ENCODE results near the gene TRERF1.

The TRERF1 gene

GRCh38 chr6:42366011-42366705, 85.6 kb downstream of the TRERF1 start:
- no peak for FAIRE-seq

- FAIRE-seq: no peak
Observed at GRCh38 chr6:42365021-42365420, 86.7 kb downstream of the TRERF1 start.

GRCh38 chr6:42363926-42364849, 87.5 kb downstream of the TRERF1 start:
- FAIRE-seq: no peak

DNA sequence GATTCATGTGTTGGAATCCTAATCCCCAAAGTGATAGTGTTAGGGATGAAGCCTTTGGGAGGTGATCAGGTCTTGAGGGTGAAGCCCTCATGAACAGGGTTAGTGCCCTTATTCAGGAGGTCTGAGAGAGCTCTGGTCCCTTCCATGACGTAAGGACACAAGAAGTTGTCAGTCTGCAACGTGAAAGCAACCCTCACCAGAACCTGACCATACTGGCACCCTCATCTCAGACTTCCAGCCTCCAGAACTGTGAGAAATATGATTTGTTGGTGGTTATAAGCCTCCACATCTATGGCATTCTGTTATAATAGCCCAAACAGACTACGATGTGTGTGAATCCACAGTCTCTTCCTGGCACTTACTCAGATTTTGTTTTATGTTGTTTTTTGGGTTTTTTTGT, 90.7 kb downstream of the TRERF1 start:
- FAIRE-seq: no peak

GRCh38 chr6:42359021-42359420, 92.7 kb downstream of the TRERF1 start:
- FAIRE-seq: no peak

GRCh38 chr6:42355416-42355815, 96.3 kb downstream of the TRERF1 start:
- FAIRE-seq: no peak

DNA sequence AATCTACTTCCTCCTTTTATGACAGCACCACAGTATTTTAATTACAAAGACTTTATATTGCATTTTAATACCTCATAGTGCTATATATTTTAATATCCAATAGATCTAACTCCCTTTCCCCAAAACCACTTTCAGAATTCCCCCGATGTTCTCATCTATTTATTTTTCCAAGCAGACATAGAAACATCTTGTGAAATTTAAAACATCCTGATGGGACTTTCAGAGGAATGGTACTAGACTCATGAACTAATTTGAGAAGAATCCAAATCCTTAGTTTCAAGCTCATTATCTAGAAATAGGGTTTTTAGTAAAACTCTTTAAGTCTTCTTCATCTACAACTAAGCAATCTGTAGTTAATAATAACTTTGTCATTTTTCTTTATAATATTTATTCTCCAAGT, 97.0 kb downstream of the TRERF1 start:
- FAIRE-seq: no peak

GRCh38 chr6:42352856-42353564, 98.7 kb downstream of the TRERF1 start:
- no peak for FAIRE-seq

DNA sequence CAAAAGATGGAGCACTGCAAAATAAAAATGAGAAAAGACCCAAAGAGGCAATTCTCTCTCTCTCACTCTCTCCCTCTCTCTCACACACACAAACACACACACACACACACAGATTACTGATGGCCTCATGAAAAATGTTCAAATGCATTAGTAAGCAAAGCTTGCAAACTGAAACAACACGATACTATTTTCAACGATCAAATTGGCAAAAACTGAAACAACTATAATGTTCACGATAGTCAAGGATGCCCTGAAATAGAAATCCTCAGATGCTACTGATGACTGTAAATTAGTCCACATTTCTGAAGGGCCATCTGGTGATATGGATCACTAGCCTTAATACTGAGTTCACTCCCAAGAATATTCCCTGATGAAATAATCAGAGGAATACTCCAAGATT, 100.8 kb downstream of the TRERF1 start:
- no peak for FAIRE-seq

- FAIRE-seq: no peak
Observed at GRCh38 chr6:42349753-42350511, 101.8 kb downstream of the TRERF1 start.

- FAIRE-seq: no peak
Observed at GRCh38 chr6:42347456-42347855, 104.3 kb downstream of the TRERF1 start.

GRCh38 chr6:42345696-42346416, 105.9 kb downstream of the TRERF1 start:
- FAIRE-seq: no peak

DNA sequence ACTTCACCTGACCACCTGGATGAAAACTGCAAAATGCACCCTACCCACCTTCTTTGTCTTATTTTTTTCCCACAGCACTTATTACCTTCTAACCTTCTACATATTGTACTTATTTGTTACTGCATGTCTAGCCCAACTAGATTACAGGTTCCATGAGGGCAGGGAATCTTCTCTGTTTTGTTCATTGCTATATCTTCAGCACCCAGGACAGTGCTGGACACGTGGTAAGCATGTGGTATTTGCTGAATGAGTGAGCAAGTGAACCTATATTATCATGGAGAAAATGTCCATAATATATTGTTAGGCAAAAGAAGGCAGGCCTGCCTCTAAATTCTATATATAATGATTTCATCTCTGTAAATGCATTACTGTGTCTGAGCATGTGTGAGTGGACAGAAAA, 107.0 kb downstream of the TRERF1 start:
- FAIRE-seq: no peak

DNA sequence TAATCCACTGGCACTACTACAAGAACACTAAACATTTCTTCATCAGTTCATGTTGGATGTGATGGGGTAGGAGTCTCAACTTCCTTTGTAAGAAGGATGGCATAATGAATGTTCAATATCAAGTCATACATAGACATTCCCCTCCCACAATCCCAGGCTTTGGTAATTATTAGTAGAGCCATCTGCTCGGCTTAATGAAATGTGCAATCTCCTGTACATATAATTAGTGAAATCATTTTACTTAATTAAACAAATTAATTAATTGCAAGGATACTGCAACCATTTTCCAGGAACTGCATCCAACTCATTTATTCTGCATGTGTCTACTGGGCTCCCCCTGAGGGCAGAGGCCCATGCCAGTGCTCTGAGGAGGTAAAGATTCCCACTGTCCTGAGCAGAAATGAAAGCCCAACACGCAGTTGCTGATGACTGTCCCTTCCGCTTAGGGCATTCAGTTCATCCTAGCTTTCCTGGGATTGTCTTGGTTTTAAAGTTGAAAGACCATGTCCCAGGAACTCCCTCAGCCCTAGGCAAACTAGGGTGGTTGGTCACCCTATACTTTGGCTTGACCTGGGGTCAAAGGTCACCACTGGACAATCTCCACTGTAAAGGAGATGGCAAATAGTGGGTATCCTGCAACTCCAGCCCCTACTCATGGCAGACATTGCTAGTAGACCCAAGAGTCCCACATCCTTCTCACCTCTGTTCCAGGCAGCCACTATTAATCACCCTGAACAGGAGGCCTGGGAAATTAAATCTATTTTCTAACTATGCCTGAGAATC, 109.8 kb downstream of the TRERF1 start:
- FAIRE-seq: no peak

DNA sequence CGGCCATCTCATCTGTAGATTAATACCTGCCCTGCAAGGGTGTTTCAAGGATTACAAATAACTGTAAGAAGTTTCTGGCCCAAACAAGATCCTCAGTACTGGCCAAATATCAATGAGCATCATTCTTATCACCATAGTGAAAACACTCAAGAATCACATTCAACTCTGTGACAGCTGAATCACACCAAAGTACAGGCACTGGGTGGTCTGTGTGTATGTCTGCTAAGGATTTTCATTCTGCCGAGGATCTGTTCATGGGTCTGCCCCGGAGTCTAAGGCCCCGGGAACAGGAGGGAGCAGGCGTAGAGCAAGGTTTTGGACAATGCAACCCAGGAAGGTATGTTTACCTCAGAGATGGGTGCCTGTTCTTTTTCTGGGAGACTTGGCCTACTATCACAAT, 110.5 kb downstream of the TRERF1 start:
- no peak for FAIRE-seq

GRCh38 chr6:42340511-42340910, 111.2 kb downstream of the TRERF1 start:
- no peak for FAIRE-seq

GRCh38 chr6:42339991-42340401, 111.7 kb downstream of the TRERF1 start:
- FAIRE-seq: no peak

DNA sequence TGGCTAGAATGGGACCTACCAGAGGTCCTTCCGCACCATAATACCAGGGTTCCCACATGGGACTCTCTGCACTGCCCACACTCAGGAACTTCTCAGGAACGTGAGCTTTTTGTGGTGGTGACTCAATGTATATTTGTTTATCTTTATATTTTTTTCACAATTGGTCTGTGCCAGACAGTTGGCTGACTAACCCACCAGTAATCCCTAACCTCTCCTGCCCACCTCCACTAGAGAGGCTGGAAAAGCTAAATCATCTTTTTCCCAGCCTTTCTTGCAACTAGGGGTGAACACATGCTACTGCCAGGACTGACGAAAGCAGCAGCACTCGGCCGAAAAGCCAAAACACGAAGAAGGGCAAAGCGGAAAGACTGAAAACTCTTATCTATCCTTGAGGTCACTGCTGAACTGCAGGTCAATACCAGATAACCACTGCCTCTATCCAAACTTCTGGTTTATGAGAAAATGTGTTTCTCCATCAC, 112.9 kb downstream of the TRERF1 start:
- no peak for FAIRE-seq

- no peak for FAIRE-seq
Observed at GRCh38 chr6:42337985-42338743, 113.6 kb downstream of the TRERF1 start.

- FAIRE-seq: no peak
Observed at GRCh38 chr6:42336431-42336830, 115.3 kb downstream of the TRERF1 start.

Data from islet of Langerhans (tissue), 1 donor.